ENCODE results near the gene SYNDIG1. TPM values are rescaled to one million over a fixed set of nuclear protein-coding genes. Genes with fewer than 3 reads are reported as not detected.

The SYNDIG1 gene
- total RNA-seq, 1 experiment from 2014 or later, result 17.9 TPM

DNA sequence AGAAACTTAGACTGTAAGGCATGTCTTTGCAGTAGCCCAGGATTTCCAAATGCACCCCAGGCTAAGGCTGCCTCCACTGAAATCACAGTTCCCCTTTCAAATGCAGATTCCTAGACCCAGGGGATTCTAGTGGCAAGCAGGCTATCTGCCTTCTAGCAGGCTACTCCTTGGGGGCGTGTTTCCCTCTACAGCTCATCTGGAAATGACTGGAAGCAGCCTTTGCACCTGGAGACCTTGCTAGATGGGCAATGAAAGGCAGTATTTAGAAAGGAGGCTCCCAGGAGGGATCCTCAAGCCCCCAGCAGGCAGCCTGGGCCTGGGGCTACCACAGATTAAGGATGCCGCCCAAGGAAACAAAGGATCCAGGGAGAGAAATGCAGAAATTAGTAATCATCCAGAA, 26.0 kb upstream of the SYNDIG1 start:
- TF ChIP-seq, protein P1, sequence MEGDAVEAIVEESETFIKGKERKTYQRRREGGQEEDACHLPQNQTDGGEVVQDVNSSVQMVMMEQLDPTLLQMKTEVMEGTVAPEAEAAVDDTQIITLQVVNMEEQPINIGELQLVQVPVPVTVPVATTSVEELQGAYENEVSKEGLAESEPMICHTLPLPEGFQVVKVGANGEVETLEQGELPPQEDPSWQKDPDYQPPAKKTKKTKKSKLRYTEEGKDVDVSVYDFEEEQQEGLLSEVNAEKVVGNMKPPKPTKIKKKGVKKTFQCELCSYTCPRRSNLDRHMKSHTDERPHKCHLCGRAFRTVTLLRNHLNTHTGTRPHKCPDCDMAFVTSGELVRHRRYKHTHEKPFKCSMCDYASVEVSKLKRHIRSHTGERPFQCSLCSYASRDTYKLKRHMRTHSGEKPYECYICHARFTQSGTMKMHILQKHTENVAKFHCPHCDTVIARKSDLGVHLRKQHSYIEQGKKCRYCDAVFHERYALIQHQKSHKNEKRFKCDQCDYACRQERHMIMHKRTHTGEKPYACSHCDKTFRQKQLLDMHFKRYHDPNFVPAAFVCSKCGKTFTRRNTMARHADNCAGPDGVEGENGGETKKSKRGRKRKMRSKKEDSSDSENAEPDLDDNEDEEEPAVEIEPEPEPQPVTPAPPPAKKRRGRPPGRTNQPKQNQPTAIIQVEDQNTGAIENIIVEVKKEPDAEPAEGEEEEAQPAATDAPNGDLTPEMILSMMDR (conservative IDR thresholded peaks at IDR 0.05; ENCODE audit: low read depth, low read length), result no peak
- no peak for TF ChIP-seq EZH2 (IDR thresholded peaks at IDR 0.05; ENCODE audit: borderline replicate concordance, low read depth, low read length, poor library complexity, severe bottlenecking)
- no TSS peak for BruUV-seq (replicated peaks)
- CTCF ChIA-PET, result no interaction called here

DNA sequence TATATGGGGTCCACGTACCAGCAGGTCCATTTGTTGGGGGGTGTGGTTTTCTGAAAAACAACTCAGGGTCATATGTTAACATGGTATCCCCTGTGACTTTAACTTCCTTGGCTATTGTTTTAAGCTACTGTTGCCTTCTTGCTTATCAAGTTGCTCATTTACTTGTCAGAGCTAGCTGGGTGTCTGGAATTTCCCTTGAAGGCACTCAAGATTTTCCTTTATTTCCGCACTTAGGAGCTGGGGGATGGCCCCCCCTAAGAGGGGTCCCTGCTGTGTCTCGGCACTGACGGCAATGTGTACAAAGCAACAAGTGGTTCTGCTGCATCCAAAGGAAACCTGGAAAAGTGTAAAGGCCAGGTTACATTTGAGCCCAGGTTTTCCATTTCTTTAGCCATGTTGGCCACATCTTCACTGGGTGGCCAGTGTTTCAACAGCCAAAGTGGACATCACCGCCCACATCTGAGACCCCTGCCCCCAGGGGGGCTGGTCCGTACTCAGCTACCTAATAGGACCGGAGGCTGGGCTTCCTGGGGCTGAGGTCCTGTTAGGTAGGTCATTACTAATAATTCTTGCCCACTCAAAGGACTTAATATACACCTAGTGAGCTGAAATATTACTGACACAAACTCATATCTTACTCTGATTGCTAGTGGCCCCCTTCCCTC, 24.8 kb upstream of the SYNDIG1 start:
- CTCF ChIA-PET, result no interaction called here
- Histone ChIP-seq H3K36me3 (ENCODE audit: insufficient read depth, low read length, poor library complexity, severe bottlenecking) (no peaks in the 10 kb centered on the region), H3K4me3 (ENCODE audit: low read depth, low read length, poor library complexity, severe bottlenecking) (no peak overlapping the region), H3K27ac (ENCODE audit: low read depth, low read length, poor library complexity, severe bottlenecking) (no peak overlapping the region), H3K4me1 (ENCODE audit: insufficient read depth, low read length, poor library complexity, severe bottlenecking) (no peaks in the 10 kb centered on the region), H3K9me3 (ENCODE audit: low read depth, low read length, poor library complexity, severe bottlenecking) (no peaks in the 10 kb centered on the region), H3K27me3 (replicated peaks; ENCODE audit: insufficient read depth, low read depth, low read length, poor library complexity) (no peaks in the 10 kb centered on the region)
- no TSS peak for BruUV-seq (replicated peaks)
- POLR2A ChIA-PET (ENCODE audit: low non-redundant PET), result no interaction called here
- TF ChIP-seq EZH2 (IDR thresholded peaks at IDR 0.05; ENCODE audit: borderline replicate concordance, low read depth, low read length, poor library complexity, severe bottlenecking), result no peak
- TF ChIP-seq, protein P1 (conservative IDR thresholded peaks at IDR 0.05; ENCODE audit: low read depth, low read length), result no peak
- intact Hi-C loops (cut with micrococcal nuclease; ENCODE audit: unreplicated experiment), result loop anchor here (10.0 kb wide), 1 partner anchor 60 kb away; no protein-coding TSS in a partner anchor
- no peak for DNase-seq (ENCODE audit: low spot score)

More for the DNA sequence above, 26.0 kb upstream of the SYNDIG1 start:
- H3K36me3 ChIP-seq (ENCODE audit: insufficient read depth, low read length, poor library complexity, severe bottlenecking), result no peaks in the 10 kb centered on the region
- intact Hi-C loops (cut with micrococcal nuclease; ENCODE audit: unreplicated experiment), result loop anchor here (10.0 kb wide), 1 partner anchor 59 kb away; no protein-coding TSS in a partner anchor
- no peak overlapping the region for H3K27ac ChIP-seq (ENCODE audit: low read depth, low read length, poor library complexity, severe bottlenecking)
- no peak for DNase-seq (ENCODE audit: low spot score)
- POLR2A ChIA-PET (ENCODE audit: low non-redundant PET), result no interaction called here
- no peaks in the 10 kb centered on the region for H3K9me3 ChIP-seq (ENCODE audit: low read depth, low read length, poor library complexity, severe bottlenecking)
- no peaks in the 10 kb centered on the region for H3K4me1 ChIP-seq (ENCODE audit: insufficient read depth, low read length, poor library complexity, severe bottlenecking)
- H3K4me3 ChIP-seq (ENCODE audit: low read depth, low read length, poor library complexity, severe bottlenecking), result no peak overlapping the region
- H3K27me3 ChIP-seq (replicated peaks; ENCODE audit: insufficient read depth, low read depth, low read length, poor library complexity), result peaks cover 3% of the 10 kb centered on the region

DNA sequence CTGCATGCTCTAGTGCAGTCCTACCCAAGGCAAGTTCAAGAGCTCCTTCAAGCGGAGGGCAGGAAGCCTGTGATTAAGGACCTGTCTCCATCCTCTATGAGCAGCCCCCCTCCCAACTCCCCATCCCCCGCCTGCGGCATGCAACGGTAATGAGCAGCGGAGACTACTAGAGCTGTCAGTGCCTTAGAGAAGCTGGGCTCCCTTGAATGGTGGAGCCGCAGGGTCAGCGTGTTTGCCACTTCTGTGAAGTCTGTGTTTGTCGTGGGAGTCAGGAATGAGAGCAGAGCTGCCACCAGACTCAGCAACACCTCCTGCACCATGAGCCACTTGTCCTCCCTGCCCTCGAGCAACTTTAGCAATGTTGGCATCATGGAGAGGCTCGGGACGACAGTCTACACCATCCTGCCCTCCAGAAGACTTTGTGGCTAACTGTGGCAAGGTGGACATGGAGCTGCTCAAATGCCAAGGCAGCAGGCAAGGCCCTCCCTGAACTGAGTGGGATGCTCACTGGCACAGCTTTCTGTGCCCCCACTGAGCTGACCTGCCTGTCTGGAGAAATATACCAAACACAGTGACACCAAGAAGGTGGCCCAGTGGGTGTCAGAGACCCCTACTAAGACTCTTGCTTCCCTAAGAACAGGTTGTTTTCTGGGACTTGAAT, 23.8 kb upstream of the SYNDIG1 start:
- no peaks in the 10 kb centered on the region for H3K9me3 ChIP-seq (ENCODE audit: low read depth, low read length, poor library complexity, severe bottlenecking)
- H3K36me3 ChIP-seq (ENCODE audit: insufficient read depth, low read length, poor library complexity, severe bottlenecking), result no peaks in the 10 kb centered on the region
- DNase-seq (ENCODE audit: low spot score), result no peak
- ChIA-PET POLR2A (ENCODE audit: low non-redundant PET) (no interaction called here), CTCF (no interaction called here)
- TF ChIP-seq EZH2 (IDR thresholded peaks at IDR 0.05; ENCODE audit: borderline replicate concordance, low read depth, low read length, poor library complexity, severe bottlenecking), result no peak
- TF ChIP-seq, protein P1 (conservative IDR thresholded peaks at IDR 0.05; ENCODE audit: low read depth, low read length), result no peak
- intact Hi-C loops (cut with micrococcal nuclease; ENCODE audit: unreplicated experiment), result loop anchor here (10.0 kb wide), 1 partner anchor 61 kb away; no protein-coding TSS in a partner anchor
- H3K27me3 ChIP-seq (replicated peaks; ENCODE audit: insufficient read depth, low read depth, low read length, poor library complexity), result no peaks in the 10 kb centered on the region
- BruUV-seq (replicated peaks), result no TSS peak
- H3K27ac ChIP-seq (ENCODE audit: low read depth, low read length, poor library complexity, severe bottlenecking), result no peak overlapping the region
- H3K4me3 ChIP-seq (ENCODE audit: low read depth, low read length, poor library complexity, severe bottlenecking), result no peak overlapping the region
- H3K4me1 ChIP-seq (ENCODE audit: insufficient read depth, low read length, poor library complexity, severe bottlenecking), result no peaks in the 10 kb centered on the region

Data from A673 (cell line).